NOMO-1 treated with DMSO at 0.1 percent for 48 hours (cell line): Measurements from ENCODE around the gene P2RY14.

Experiments
- DNase-seq: peaks from one replicate; lab custom pipeline; 2025; ENCODE audit not compliant: unreplicated experiment; lab: John Stamatoyannopoulos, UW

Gene P2RY14

DNA sequence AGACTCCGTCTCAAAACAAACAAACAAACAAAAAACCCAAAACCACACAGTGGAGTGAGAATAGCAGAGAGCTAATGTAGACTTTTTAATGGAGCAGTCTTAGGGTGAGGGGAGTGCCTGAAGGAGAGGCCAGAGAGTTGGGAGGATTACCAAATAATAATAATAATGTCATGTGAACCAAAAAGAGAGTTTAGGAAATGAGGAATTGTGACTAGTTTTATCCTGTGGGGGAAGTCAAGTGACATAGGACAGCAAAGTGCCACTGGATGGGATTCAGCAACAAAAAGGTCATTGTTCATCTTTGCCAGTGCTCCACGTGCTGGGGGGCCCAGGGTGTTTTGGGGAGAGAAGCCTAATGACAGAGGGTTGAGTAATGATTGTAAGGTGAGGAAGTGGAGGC, 25.4 kb upstream of the P2RY14 start:
- no peak for DNase-seq

- peak; percentile 28 for DNase-seq
These were observed 23.4 kb upstream of the P2RY14 start for GRCh38 chr3:151301787-151302186.

GRCh38 chr3:151300539-151300938, 22.2 kb upstream of the P2RY14 start:
- DNase-seq: no peak

- DNase-seq: no peak
These were observed 20.7 kb upstream of the P2RY14 start for GRCh38 chr3:151299006-151299405.

GRCh38 chr3:151297429-151297828, 19.1 kb upstream of the P2RY14 start:
- DNase-seq: no peak

DNA sequence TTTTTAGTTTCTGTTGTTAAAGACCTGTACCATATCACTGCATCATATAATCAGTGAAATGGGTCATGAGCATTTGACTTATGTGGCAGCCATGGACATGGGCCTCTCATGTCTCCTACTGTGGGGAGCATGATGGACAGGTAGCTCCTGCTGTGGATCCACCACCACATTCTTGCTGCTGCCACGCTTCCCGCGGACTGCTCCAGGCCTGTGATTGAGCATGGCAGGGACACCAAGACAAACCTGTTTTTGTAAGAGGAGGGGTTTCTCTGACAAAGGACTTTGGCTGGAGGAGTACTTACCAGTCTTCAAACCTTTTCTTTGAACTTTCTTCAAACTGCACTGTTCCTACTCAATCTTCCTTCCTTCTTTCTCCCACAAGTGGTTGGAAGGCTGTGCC, 17.9 kb upstream of the P2RY14 start:
- DNase-seq: no peak

GRCh38 chr3:151293127-151293526, 14.8 kb upstream of the P2RY14 start:
- DNase-seq: no peak

DNA sequence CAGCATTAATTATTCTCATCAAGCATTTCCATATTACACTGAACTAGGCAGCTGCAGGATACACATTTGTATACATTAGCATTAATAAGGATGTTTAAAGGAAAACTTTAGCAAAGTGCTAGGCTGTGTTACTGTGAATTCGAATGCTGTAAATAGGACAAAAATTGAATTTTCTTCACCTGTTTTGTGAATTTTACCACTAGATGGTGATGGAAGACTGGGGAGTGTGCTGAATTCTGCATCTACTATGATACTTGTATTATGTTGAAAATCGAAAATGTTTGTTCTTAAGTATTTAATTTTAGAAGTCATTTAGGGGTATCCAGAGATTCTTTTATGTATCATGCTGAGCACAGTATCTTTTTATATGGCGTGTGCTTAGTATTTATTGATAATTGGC, 12.3 kb upstream of the P2RY14 start:
- DNase-seq: peak; percentile 66

DNA sequence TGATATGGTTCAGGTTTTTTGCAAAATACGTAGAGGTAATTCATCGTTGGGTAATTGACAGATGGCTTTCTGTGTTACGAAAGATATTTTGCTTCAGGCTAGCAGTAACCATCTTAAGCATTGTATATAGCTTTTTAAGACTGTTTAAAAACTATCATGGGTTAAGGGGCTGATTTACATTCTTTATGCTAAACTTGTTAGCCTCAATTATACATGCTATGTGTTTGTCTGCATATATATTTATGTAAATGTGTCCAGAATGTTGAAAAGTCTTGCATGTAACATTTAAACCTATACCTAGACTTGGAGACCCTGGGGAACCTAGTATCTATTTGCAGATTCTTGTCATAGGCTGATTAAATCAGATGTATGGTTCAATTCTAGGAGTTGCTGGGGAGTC, 11.1 kb upstream of the P2RY14 start:
- no peak for DNase-seq

DNA sequence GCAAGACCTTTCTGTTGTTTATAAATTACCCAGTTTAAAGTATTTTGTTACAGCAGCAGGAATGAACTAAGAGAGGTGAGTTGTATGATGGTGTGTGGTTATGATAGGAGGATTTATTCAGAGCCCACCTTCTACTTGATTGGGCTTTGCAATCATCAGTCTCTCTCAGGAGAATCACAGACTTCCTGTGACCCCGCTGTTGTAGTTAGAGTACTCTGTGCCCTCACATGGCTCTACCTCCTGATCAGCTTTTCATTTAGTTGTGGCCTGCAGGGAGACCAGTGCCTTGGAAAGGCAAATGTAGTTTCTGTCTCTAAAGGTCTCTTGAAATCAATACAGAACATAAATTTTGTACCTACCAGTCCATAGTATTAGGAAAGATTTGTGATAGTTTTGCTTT, 7.6 kb upstream of the P2RY14 start:
- no peak for DNase-seq

GRCh38 chr3:151283907-151284461, 5.6 kb upstream of the P2RY14 start:
- no peak for DNase-seq

DNA sequence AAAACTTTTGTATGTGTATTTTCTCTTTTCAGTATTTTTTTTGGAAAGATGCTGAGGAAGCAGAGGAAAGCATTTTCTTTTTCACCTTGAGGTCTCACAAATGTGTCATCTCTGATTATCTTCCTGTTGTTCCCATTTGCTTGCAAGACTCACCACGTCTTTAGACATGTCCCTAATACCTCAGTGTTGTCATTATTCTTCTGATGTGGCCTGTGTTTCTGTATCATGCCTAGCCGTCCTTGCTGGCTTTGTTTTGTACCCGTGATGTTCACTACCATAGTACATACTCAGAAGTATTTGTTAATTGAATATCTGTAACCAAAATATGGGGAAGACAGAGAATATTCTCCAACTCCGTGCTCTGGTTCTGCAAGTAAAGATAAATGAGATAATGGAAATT, 5.0 kb upstream of the P2RY14 start:
- no peak for DNase-seq

- peak; percentile 80 for DNase-seq
These were observed 4.6 kb upstream of the P2RY14 start for GRCh38 chr3:151282921-151283320.

DNA sequence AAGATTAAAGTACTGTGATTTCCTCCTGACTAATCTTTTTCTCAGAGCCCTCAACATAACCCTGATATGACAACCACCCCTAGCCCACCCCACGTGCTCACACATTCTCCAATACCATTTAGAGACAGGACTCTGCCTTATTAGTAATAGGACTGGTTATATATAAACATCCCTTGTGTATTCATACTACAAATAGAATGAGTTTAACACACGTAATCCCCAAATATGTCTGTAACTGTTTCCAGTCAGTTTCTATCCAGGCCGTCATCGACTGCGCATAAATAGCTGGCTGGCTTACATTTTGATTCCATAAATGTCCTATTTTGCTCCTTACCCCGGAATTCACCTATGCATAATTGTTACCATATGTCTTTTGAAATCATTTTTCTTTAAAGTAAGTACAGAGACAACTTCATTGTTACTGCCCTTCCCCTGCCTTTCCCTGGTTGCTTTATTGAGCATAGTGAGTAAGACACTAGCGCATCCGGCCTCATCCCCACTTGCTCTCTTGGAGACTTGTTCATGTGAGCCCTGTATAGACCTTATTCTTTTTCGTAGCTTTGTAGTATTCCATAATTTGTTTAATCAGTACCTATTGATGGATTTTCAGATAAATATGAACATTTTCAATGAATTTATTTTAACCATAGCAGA, 3.5 kb upstream of the P2RY14 start:
- no peak for DNase-seq

GRCh38 chr3:151276687-151277042, 1.7 kb downstream of the P2RY14 start:
- DNase-seq: peak; percentile 11

DNA sequence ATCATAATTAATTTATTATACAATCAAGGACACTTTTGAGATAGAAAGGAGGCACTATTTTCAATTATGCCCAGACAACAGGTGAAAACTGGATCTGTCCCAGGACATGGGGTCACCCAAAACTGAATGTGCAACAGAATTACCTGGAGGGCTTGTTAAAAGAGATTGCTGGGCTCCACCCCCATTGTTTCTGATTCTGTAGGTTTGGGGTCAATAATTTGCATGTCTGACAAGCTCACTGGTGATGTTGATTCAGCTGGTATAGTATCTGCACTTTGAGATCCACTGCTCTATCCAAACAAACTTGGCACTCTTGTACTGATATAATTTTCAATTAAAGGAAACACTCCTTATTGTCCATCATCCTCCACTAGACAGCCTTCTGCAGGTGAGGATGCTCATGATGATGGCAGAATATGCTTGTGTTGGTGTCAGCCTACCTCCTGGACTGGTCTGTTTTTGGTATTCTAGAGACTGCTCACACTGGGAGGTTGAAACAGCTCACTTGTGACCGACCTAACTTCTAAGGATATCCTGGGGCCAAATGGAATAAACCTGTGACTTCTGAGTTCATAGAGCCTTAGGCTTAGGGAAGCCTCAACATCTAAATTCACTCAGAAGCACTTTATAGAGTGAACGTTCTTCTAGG, 2.2 kb downstream of the P2RY14 start:
- no peak for DNase-seq

DNA sequence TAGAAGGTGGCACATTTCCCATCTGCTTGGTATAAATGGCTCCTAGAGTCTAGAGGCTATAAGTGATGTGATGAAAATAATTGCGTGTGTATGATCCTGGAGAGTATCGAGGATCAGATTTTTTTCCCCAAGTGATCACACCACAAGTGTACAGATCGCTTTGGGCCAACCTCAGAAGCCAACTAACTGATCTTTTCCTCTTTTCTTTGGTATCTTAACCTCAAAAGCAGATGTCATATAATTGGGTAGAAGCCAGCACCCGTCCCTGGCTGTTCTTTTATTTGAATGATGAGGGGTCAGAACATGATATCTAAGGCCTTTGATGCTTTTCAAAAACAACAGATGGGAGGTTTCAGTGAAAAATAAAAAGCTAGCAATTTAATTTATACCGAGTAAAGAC, 3.3 kb downstream of the P2RY14 start:
- DNase-seq: peak; percentile 40

DNA sequence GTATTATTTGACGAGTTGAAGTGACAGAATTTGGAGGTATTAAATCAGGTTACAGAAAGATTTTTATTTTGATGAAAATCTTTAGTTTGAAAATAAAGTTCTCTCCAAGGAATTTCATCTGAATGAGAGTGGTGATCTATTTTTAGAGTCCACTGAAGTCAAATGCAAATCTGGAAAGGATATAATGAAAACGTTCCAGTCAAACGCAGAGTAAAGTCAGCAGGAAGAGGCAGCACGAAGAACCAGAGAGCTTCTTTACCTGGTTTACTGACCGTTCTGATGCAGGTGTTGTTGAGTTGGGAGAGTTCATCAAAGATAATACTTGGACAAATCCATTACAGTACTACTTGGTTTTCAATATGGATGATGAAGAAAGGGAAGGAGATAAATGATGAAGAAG, 8.7 kb downstream of the P2RY14 start:
- DNase-seq: no peak

GRCh38 chr3:151268267-151269235, 9.8 kb downstream of the P2RY14 start:
- DNase-seq: no peak

DNA sequence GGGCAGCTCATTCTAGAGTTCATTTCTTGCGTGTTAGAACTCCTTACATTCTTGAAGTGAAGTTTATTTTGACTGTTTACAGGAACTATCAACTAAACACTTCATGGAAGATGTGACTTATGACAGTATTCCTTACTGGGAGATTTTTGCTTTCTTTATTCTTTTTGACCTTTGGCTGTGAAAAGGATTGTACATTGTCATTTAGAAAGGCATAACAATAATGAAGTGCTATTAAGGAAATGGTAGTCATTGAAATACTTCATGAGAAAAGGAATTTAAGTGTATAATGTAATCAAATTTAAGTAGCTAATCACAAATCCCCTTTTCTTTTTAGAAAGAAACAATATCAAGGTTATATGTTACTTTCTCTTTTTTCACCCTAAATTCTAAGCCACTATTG, 11.3 kb downstream of the P2RY14 start:
- no peak for DNase-seq

DNA sequence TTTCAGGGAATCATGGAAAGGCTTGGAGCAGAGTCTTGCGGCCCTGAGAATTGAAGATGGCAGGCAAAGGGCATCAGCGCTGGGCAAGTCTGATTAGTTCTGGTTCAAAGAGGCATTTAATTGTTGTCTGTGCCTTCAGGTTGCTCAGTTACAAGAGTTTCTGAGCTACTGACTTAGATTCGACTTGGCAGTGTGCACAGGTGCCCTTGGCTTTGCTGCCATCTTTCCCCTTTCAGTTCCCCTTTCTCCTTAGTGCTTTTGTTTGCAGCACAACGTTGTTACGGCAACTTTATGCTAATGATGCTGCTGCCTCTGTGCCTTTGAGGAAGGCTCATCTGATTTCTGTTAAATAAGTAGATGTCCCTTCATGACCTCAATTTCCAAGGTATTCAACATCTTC, 12.5 kb downstream of the P2RY14 start:
- DNase-seq: peak; percentile 99

GRCh38 chr3:151265166-151265565, 13.2 kb downstream of the P2RY14 start:
- DNase-seq: no peak
